ENCODE results near the gene ATG14. TPM values are rescaled to one million over a fixed set of nuclear protein-coding genes. Genes with fewer than 3 reads are reported as not detected.

Gene ATG14
- total RNA-seq: 8.1 and 11.5 TPM in 2 replicates

DNA sequence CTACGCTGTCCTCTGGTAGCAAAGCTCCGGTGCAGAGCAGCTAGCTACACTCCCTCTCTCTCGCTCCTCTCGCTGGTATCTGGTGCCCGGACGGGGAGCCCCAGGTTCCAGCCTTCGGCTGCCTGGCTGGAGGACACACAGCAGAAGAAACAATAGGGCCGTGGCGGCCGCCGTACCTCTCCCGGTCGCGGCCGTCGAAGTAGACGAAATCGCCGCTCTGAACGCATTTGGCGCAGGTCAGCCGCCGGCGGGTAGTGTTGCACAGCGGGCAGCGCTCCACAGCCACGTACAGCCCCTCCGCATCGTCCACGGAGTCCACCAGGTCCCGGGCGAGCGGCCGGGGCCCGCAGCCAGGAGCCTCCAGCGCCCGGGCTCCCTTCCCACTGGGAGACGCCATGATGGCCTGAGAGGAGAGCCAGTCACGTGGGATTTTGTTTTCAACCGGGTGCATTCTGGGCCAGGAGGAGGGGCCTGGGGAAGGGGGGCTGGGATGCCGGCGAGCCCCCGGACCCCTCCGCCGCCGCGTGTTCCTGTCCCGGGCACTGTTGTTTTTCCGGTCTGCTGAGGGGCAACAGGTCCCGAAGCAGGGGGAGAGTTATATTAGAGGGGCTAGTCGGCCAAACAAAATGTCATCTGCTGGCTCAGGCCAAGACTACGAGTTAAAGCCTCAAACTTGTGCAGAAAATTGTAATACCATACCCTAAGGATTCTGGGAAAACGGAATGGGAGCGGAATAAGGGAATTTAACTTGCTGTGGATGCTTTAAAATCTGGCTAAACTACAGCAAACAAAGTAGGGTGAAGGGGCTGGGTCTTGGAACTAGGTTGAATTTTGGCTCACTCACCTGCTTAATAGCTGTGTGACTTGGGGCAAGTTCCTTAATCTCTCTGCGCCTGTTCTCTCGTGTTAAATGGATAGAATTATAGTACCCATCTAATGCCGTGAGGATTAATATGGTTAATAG lies at the start of gene ATG14:
ATG14 (minus strand) TSS at position 405 of the 964 bp plus-strand sequence; CDS start at position 397, 8 bp downstream.

GRCh38 chr14:55440385-55440784 lies 28.8 kb upstream of the ATG14 start, which contains the start of gene TBPL2:
Gene TBPL2, minus strand, starts transcription at chr14:55440616. Its CDS starts 167 bp downstream, at chr14:55440449.

Small RNA genes within 50 kb of the gene (small RNA-seq; reads per million reads assigned to genes)
- not detected for gene AL356801.1

Other genes with a start within 250 kb of the ATG14 start
- 33.8 and 44.4 TPM in 2 replicates for gene DLGAP5, start 220.2 kb downstream of the ATG14 start, total RNA-seq
- 15.4 and 21.7 TPM in 2 replicates for gene FBXO34, start 140.4 kb downstream of the ATG14 start, total RNA-seq
- gene TBPL2, start 28.8 kb upstream of the ATG14 start, total RNA-seq: not detected in 2 replicates
- gene KTN1, start 168.4 kb upstream of the ATG14 start, total RNA-seq: 127 and 162 TPM in 2 replicates

Measured in subcutaneous preadipocyte (primary cell).